Neural cell (in vitro differentiated cells): ENCODE measurements around the gene LRRC72. TPM values are rescaled to one million over a fixed set of nuclear protein-coding genes. Genes with fewer than 3 reads are reported as not detected.
"Not testable (repeated sequence)": the region's sequence is repeated elsewhere in the genome, so short reads cannot be mapped to it uniquely, and the experiment has no call there.

ENCODE experiments used
- H2AFZ ChIP-seq: fragments of 200-600, 300-800 bp; sonication (generic), shearing (Covaris generic); 2 replicates; pipeline ENCODE4 v1.6.0; 2014; ENCODE audit warnings: low read depth, mild to moderate bottlenecking, antibody characterized with exemption, low read length, moderate library complexity
- H3F3A ChIP-seq: fragments of 200-600 bp; shearing (Covaris generic); 2 replicates; pipeline ENCODE4 v1.6.1; 2016; ENCODE audit warnings: mild to moderate bottlenecking, moderate library complexity, mixed read lengths, antibody characterized with exemption, low read length; ENCODE audit not compliant: insufficient read depth, poor library complexity, severe bottlenecking
- H3K27ac ChIP-seq: fragments of 200-600, 300-800 bp; sonication (generic), shearing (Covaris generic); 2 replicates; pipeline ENCODE4 v1.5.1; 2014; ENCODE audit warnings: mild to moderate bottlenecking, low read length, moderate library complexity
- H3K27me3 ChIP-seq: fragments of 300-800, 200-600 bp; sonication (generic), shearing (Covaris generic); 2 replicates; pipeline ENCODE4 v1.6.0; 2014; ENCODE audit warnings: mild to moderate bottlenecking, low read depth, low read length, moderate library complexity; ENCODE audit not compliant: insufficient read depth
- H3K36me3 ChIP-seq: fragments of 300-800, 200-600 bp; sonication (generic), shearing (Covaris generic); 2 replicates; pipeline ENCODE4 v1.5.1; 2014; ENCODE audit warnings: mild to moderate bottlenecking, antibody characterized with exemption, low read length, moderate library complexity; ENCODE audit not compliant: insufficient read depth
- H3K4me2 ChIP-seq: fragments of 300-800, 200-600 bp; sonication (generic), shearing (Covaris generic); 2 replicates; pipeline ENCODE4 v1.6.0; 2014; ENCODE audit warnings: mild to moderate bottlenecking, low read length
- H3K4me3 ChIP-seq: fragments of 300-800, 200-600 bp; sonication (generic), shearing (Covaris generic); 2 replicates; pipeline ENCODE4 v1.5.1; 2014; ENCODE audit warnings: mild to moderate bottlenecking, low read length, moderate library complexity
- H3K79me2 ChIP-seq: fragments of 200-600 bp; shearing (Covaris generic); replicated peaks from 2 replicates; pipeline ENCODE4 v1.6.0; 2014; ENCODE audit warnings: mild to moderate bottlenecking, low read length, moderate library complexity; ENCODE audit not compliant: insufficient read depth
- H3K9ac ChIP-seq: fragments of 300-800, 200-600 bp; sonication (generic), shearing (Covaris generic); 2 replicates; pipeline ENCODE4 v1.6.1; 2016; ENCODE audit warnings: mild to moderate bottlenecking, low read length, mixed read lengths
- H3K9me2 ChIP-seq: fragments of 200-600 bp; shearing (Covaris generic); 2 replicates; pipeline ENCODE4 v1.6.1; 2016; ENCODE audit warnings: mild to moderate bottlenecking, low read length, mixed read lengths; ENCODE audit not compliant: insufficient read depth
- H3K9me3 ChIP-seq: fragments of 200-600, 300-800 bp; sonication (generic), shearing (Covaris generic); 2 replicates; pipeline ENCODE4 v1.6.1; 2016; ENCODE audit warnings: mild to moderate bottlenecking, mixed run types, low read length, moderate library complexity, mixed read lengths
- H4K20me1 ChIP-seq: fragments of 200-600 bp; shearing (Covaris generic); 2 replicates; pipeline ENCODE4 v1.6.1; 2016; ENCODE audit warnings: mild to moderate bottlenecking, mixed run types; ENCODE audit not compliant: insufficient read depth
- EP300 ChIP-seq: fragments of 450-650 bp; conservative IDR thresholded peaks from 2 replicates; pipeline ENCODE4 v1.6.1; 2014; ENCODE audit warnings: antibody characterized with exemption, mild to moderate bottlenecking, moderate library complexity; ENCODE audit not compliant: poor library complexity, severe bottlenecking
- EZH2 ChIP-seq: fragments of 200-600, 300-800 bp; shearing (Covaris generic), sonication (generic); IDR thresholded peaks from 2 replicates; pipeline ENCODE4 v1.6.1; 2014; ENCODE audit warnings: antibody characterized with exemption, low read length, borderline replicate concordance, mild to moderate bottlenecking; ENCODE audit not compliant: insufficient read depth, poor library complexity, severe bottlenecking
- MXI1 ChIP-seq: fragments of 450-650 bp; conservative IDR thresholded peaks from 2 replicates; pipeline ENCODE4 v1.6.1; 2014; ENCODE audit warnings: antibody characterized with exemption, mild to moderate bottlenecking; ENCODE audit not compliant: poor library complexity, severe bottlenecking
- POLR2AphosphoS5 ChIP-seq: IDR thresholded peaks from 2 replicates; pipeline ENCODE4 v1.6.1; 2012
- RAD21 ChIP-seq: fragments of 450-650 bp; conservative IDR thresholded peaks from 2 replicates; pipeline ENCODE4 v1.6.1; 2014; ENCODE audit warnings: antibody characterized with exemption, mild to moderate bottlenecking, moderate library complexity
- SMC3 ChIP-seq: fragments of 450-650 bp; conservative IDR thresholded peaks from 2 replicates; pipeline ENCODE4 v1.6.1; 2014; ENCODE audit warnings: antibody characterized with exemption, mild to moderate bottlenecking, moderate library complexity; ENCODE audit not compliant: poor library complexity
- TAF1 ChIP-seq: IDR thresholded peaks from 2 replicates; pipeline ENCODE4 v1.6.1; 2012; ENCODE audit warnings: low read depth
- polyA plus RNA-seq: library from polyadenylated mRNA; depleted of rRNA; stranded (reverse); fragments of >200 nt; gene quantifications from 2 replicates; pipeline ENCODE4 v1.2.3, GENCODE V29; 2014
- TF ChIP-seq, protein P1 (sequence below): fragments of 450-650 bp; IDR thresholded peaks from 2 replicates; pipeline ENCODE4 v1.5.1; 2014; ENCODE audit warnings: antibody characterized with exemption, mild to moderate bottlenecking, moderate library complexity; ENCODE audit not compliant: poor library complexity, severe bottlenecking
- TF ChIP-seq, protein P2 (sequence below): IDR thresholded peaks from 2 replicates; pipeline ENCODE4 v1.6.1; 2012; ENCODE audit warnings: borderline replicate concordance

The LRRC72 gene
- polyA plus RNA-seq, 1 donor from 2014 or later: not detected

DNA sequence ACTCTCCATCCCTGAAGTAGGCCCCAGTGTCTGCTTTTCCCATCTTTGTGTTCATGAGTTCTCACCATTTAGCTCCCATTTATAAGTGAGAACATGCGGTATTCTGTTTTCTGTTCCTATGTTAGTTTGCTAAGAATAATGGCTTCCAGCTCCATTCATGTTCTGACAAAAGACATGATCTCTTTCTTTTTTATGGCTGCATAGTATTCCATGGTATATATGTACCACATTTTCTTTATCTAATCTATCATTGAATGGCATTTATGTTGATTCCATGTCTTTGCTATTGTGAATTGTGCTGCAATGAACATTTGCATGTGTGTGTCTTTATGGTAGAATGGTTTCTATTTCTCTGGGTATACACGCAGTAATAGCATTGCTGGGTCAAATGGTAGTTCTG, 6.6 kb upstream of the LRRC72 start:
- H2AFZ ChIP-seq, H3K27me3 ChIP-seq, H3K79me2 ChIP-seq, H3K36me3 ChIP-seq, H3F3A ChIP-seq, H3K4me3 ChIP-seq, H3K9me2 ChIP-seq, H3K4me2 ChIP-seq, H3K27ac ChIP-seq, H4K20me1 ChIP-seq, H3K9ac ChIP-seq, H3K9me3 ChIP-seq: not testable (repeated sequence)

DNA sequence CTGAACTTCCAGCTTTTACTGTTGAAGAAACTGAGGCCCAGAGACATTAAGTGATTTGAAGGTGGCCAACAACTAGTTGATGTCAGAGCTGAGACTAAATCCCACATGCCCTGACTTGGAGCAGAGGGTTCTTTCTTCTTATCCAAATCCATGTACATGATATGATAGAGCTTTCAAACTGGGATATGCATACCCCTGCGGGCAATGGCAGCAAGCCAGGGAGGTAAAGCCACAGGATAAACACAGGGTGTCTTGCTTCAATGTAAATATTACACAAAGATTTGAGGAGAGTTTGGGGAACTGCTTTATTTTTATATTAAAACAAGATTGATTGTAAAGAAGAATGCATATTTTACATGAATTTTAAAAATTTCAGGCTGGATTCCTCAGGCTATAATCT, 2.3 kb upstream of the LRRC72 start:
- no peak for TF ChIP-seq POLR2AphosphoS5
- TF ChIP-seq SMC3: no peak
- Histone ChIP-seq H3K9ac (no peak overlapping the region), H3K9me2 (no peaks in the 10 kb centered on the region), H3K4me2 (no peak overlapping the region), H3K4me3 (no peak overlapping the region), H2AFZ (no peak overlapping the region), H3F3A (no peaks in the 10 kb centered on the region), H3K36me3 (no peaks in the 10 kb centered on the region), H3K27ac (no peak overlapping the region), H4K20me1 (no peaks in the 10 kb centered on the region), H3K79me2 (no peaks in the 10 kb centered on the region), H3K27me3 (no peaks in the 10 kb centered on the region), H3K9me3 (no peaks in the 10 kb centered on the region)

DNA sequence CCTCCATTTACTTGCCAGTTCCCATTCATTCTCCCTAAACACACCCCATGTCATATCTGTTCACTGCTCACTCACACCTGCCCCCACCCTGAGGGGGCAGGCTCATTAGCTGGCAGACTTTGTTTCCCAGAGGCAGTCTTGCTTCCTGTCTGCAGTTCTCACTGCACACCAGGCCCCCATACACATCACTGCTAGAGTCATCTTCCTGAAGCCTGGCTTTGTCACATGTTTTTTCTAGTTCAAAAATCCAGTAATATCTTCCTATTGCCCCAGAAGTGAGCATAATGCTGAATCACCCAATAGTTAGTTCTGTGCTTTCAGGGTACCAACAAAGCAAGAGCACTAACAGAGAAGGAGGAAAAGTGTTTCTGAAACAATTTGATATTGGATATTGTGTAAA, 1.9 kb downstream of the LRRC72 start:
- Histone ChIP-seq H3K27me3 (no peaks in the 10 kb centered on the region), H4K20me1 (no peaks in the 10 kb centered on the region), H3K27ac (no peak overlapping the region), H3K36me3 (no peaks in the 10 kb centered on the region), H3K9me3 (no peaks in the 10 kb centered on the region), H3K4me3 (no peak overlapping the region), H3K9ac (no peak overlapping the region), H3K9me2 (no peaks in the 10 kb centered on the region), H3K4me2 (no peak overlapping the region), H3K79me2 (no peaks in the 10 kb centered on the region), H2AFZ (no peak overlapping the region), H3F3A (no peaks in the 10 kb centered on the region)
- TF ChIP-seq SMC3: no peak
- TF ChIP-seq, protein P1, sequence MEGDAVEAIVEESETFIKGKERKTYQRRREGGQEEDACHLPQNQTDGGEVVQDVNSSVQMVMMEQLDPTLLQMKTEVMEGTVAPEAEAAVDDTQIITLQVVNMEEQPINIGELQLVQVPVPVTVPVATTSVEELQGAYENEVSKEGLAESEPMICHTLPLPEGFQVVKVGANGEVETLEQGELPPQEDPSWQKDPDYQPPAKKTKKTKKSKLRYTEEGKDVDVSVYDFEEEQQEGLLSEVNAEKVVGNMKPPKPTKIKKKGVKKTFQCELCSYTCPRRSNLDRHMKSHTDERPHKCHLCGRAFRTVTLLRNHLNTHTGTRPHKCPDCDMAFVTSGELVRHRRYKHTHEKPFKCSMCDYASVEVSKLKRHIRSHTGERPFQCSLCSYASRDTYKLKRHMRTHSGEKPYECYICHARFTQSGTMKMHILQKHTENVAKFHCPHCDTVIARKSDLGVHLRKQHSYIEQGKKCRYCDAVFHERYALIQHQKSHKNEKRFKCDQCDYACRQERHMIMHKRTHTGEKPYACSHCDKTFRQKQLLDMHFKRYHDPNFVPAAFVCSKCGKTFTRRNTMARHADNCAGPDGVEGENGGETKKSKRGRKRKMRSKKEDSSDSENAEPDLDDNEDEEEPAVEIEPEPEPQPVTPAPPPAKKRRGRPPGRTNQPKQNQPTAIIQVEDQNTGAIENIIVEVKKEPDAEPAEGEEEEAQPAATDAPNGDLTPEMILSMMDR: no peak
- TF ChIP-seq EZH2: no peak
- no peak for TF ChIP-seq EP300
- TF ChIP-seq POLR2AphosphoS5: no peak
- TF ChIP-seq MXI1: no peak
- TF ChIP-seq RAD21: no peak
- TF ChIP-seq, protein P2, sequence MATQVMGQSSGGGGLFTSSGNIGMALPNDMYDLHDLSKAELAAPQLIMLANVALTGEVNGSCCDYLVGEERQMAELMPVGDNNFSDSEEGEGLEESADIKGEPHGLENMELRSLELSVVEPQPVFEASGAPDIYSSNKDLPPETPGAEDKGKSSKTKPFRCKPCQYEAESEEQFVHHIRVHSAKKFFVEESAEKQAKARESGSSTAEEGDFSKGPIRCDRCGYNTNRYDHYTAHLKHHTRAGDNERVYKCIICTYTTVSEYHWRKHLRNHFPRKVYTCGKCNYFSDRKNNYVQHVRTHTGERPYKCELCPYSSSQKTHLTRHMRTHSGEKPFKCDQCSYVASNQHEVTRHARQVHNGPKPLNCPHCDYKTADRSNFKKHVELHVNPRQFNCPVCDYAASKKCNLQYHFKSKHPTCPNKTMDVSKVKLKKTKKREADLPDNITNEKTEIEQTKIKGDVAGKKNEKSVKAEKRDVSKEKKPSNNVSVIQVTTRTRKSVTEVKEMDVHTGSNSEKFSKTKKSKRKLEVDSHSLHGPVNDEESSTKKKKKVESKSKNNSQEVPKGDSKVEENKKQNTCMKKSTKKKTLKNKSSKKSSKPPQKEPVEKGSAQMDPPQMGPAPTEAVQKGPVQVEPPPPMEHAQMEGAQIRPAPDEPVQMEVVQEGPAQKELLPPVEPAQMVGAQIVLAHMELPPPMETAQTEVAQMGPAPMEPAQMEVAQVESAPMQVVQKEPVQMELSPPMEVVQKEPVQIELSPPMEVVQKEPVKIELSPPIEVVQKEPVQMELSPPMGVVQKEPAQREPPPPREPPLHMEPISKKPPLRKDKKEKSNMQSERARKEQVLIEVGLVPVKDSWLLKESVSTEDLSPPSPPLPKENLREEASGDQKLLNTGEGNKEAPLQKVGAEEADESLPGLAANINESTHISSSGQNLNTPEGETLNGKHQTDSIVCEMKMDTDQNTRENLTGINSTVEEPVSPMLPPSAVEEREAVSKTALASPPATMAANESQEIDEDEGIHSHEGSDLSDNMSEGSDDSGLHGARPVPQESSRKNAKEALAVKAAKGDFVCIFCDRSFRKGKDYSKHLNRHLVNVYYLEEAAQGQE: no peak
- TF ChIP-seq TAF1: no peak
